Measurements from ENCODE around the gene OR51F2.

GRCh38 chr11:4782454-4782853 lies 38.7 kb upstream of the OR51F2 start:
- TF ChIP-seq POLR2A (IDR thresholded peaks at IDR 0.05): no peak
- no peak for TF ChIP-seq CTCF (IDR thresholded peaks at IDR 0.05)
